PC-9 (cell line): ENCODE data around the gene ZDHHC5.

Experiments
- CTCF ChIP-seq: fragments of 200-600 bp; sonication (generic); conservative IDR thresholded peaks from 2 replicates; pipeline ENCODE4 v1.6.1; 2017; ENCODE audit warnings: mixed run types, antibody characterized with exemption, mild to moderate bottlenecking, moderate library complexity
- EZH2 ChIP-seq: fragments of 200-600 bp; sonication (generic); IDR thresholded peaks from 2 replicates; pipeline ENCODE4 v1.8.0; 2017; ENCODE audit warnings: antibody characterized with exemption, low read depth

DNA sequence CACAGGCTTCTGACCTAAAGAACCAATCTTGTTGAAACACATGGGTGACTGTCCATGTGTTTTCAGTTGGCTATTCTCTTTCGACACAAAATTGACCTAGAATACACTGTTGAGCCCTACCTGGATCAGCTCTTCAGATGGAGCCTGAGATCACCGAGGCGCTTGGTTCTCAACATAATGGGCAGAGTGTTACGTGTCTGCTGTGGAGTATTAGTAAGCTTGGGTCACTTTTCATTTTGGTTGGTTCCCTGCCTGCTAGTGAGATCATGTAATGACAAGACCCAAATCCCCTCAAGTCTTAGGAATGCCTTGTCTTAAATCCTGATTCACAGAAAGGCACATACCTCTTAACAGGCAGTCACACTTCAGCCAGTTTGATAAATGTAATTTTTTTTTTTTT, 35.4 kb downstream of the ZDHHC5 start:
- no peak for TF ChIP-seq CTCF
- TF ChIP-seq EZH2: no peak
